HG02798 (cell line): Measurements from ENCODE around the gene RCOR2.
"Not testable (repeated sequence)": the region's sequence is repeated elsewhere in the genome, so short reads cannot be mapped to it uniquely, and the experiment has no call there.

Experiments used
- ATAC-seq: cut with Tn5 transposase; IDR thresholded peaks from one replicate; pipeline ENCODE4 v1.9.1; 2021; ENCODE audit warnings: mild to moderate bottlenecking; ENCODE audit not compliant: unreplicated experiment, poor library complexity

The RCOR2 gene

DNA sequence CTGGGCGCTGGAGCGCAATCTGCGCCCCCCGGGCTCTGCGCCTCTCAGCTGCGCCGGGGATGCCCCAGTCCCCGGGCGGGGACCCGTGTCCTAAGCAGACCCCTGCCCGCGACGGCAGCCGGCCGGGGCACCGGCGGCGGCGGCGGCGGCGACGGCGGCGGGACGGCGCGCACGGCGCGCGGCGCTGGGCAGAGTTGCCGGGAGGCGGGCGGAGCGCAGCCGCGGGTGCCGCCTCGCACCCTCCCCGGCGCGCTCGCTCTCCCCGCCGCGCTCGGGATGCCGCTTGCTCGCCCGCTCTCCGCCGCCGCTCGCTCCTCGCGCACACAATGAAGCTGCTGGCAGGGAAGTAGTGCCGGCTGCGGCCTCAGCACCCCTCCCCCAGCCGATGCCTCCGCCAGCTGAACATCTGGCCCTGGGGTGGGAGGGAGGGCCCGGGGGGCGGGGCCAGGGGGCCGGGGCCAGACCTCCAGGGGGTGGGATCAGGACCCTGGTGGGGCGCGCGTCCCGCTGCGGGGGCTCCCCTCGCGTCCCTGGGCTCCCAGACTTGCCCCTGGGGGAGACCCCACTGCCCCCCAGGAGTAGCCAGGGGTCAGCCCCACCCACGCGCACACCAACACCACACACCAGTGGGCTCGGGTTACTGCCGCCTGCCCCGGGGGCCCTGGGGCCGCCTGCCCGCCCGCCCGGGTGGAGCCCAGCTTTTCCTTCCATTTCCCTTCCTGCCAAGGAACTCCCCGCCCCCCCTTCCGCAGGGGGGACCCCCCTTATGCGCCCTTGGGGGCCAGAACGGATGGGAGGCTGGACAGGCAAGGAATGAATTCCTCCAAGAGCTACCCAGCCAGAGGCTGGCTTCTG, at the start of gene RCOR2:
RCOR2 (minus strand) TSS at position 328 of the 855 bp plus-strand sequence. CDS start 708 bp downstream, outside the sequence.
- peak; percentile 52 for ATAC-seq

DNA sequence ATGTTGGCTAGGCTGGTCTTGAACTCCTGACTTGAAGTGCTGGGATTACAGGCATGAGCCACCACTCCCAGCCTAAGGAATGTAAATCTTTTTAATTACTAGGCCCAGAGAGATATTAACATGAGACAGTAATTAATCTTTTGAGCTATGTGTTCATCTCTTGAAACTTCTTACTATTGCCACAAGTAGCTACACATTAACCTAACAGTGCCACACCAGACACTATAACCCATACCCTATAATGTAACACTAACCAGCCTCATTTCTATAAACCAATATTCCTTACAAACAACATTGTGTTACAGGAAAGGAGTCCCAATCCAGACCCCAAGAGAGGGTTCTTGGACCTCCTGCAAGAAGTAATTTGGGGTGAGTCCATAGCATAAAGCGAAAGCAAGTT, 49.5 kb upstream of the RCOR2 start:
- no peak for ATAC-seq

GRCh38 chr11:63963895-63964294, 46.9 kb upstream of the RCOR2 start:
- ATAC-seq, result not testable (repeated sequence)

- no peak for ATAC-seq
These were observed 44.8 kb upstream of the RCOR2 start for GRCh38 chr11:63961608-63962412.

GRCh38 chr11:63958008-63958407, 41.0 kb upstream of the RCOR2 start:
- ATAC-seq, result no peak

DNA sequence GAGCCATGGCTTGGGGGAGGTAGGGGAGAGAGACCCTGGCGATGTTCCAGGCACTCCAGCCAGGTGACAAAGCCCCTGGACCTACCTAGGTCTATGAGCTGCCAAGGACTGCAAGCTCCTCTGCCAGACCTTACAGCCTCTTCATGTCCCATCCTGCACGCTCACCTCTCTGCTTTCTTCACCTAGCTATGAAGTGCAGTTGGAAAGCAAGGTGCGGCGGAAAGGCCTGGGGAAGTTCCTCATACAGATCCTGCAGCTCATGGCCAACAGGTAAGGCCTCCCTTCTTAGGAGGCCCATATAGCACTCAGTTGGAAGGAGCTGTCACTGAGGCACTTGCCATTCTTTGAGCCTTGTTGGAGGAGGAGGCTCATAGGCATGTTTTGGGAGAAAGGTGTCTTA, 35.6 kb upstream of the RCOR2 start:
- ATAC-seq, result no peak

DNA sequence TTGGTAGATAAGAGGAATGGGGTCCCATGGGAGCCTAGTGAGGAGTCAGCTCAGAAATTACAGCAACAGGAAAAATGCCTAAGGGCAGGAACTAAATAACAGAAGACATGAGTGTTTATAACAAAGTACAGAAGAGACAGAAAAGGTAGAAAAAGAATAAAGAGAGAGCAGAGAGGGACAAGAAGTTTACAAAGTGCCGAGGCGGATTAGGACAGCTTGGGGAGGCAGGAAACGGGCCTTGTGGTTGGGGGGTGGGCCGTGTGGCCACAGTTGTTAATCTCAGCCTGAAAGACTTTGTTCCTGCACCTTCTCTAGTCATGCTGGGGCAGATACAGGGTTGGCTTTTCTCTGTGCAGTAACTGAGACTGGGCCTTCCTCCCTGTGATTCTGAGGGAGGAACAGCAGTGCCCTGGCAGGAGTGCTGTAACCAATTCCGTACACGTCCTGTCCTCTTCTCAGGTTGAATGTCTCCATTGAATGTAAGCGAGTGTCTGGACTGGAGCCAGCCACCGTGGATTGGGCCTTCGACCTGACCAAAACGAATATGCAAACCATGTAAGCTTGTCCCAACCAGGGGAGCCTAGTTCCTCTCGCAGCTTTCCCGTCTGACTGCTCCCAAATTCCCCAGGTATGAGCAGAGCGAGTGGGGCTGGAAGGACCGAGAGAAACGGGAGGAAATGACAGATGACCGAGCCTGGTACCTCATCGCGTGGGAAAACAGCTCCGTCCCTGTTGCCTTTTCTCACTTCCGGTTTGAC, 35.0 kb upstream of the RCOR2 start:
- no peak for ATAC-seq

DNA sequence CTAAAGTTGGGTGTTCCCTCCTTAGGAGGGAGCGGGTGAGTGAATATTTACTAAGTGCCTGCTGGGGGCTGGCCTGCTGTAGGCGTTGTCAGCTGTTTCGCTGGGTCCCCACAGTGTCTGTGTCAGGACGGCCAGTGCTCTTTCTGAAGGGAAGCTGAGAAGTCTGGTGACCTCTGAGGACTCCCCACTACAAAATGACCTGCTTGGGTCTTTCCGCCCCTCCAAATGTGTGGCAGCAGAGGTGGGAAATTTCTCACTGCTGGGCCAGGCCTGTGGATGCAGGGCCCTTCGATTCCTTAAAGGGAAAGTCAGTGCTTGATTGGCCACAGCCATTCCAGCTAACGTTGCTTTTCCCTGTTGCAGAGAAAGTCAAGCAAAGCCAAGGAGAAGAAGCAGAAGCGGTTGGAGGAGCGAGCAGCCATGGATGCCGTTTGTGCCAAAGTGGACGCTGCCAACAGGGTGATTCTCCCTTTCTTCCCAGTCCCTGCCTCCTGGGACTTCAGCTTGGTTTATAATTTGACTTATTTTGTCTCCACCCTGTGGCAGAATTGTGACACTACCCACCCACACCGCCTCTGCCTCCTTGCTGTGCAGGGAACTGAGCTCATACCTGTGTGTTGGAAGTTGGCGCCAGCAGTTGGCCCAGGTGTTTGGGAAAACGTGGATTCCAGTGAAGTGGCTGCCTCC, 28.7 kb upstream of the RCOR2 start:
- ATAC-seq, result peak; percentile 35

- ATAC-seq, result no peak
These were observed 28.0 kb upstream of the RCOR2 start for GRCh38 chr11:63944987-63945386.

GRCh38 chr11:63942803-63943202, 25.8 kb upstream of the RCOR2 start:
- no peak for ATAC-seq

- no peak for ATAC-seq
These were observed 24.9 kb upstream of the RCOR2 start for GRCh38 chr11:63941901-63942300.

DNA sequence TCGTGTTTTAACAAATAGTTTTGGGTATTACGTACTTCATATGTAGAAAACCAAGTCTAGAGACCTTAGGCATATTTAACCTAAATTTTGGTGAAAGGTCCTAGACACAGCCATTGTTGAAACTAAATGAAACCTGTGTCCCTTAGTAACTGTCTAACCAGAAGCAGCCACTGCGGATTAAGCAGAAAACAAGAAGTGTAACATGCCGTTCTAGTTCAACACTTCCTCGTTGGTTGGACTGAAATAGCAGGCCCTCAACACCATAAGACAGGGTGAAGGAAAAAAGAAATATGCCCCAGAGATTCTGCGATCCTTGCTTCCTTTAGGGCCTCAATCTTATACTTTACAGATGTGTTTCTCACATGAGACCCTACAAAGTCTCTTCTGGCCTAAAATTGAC, 23.8 kb upstream of the RCOR2 start:
- no peak for ATAC-seq

DNA sequence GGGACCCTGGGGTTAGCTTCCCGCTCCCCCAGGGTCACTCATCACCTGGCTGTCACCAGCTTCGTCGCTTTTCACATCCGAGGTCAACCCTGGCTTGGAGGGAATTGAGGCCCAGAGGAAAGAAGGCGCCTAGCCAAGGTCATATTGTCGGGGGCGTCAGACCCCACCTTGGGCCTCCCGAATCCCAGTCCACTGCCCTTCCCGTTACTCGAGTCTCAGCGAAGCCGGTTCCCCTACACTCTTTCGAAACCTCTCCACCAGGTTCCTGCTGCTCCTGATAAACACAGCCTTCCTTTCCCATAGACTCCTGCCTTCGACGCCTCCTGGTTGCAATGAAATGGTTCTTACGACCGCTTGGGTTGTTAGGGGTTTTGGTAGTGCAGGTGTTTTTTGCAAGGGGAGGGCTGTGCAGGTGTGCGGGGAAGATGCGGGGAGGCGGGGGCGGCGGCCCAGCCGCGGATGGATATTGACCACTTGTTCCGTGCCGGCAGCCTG, 22.5 kb upstream of the RCOR2 start:
- no peak for ATAC-seq

GRCh38 chr11:63938479-63939396, 21.8 kb upstream of the RCOR2 start, which contains the start of gene NAA40:
Gene NAA40 (plus strand): TSS chr11:63939002. CDS start chr11:63939097, 95 bp downstream.
- ATAC-seq, result peak; percentile 94

DNA sequence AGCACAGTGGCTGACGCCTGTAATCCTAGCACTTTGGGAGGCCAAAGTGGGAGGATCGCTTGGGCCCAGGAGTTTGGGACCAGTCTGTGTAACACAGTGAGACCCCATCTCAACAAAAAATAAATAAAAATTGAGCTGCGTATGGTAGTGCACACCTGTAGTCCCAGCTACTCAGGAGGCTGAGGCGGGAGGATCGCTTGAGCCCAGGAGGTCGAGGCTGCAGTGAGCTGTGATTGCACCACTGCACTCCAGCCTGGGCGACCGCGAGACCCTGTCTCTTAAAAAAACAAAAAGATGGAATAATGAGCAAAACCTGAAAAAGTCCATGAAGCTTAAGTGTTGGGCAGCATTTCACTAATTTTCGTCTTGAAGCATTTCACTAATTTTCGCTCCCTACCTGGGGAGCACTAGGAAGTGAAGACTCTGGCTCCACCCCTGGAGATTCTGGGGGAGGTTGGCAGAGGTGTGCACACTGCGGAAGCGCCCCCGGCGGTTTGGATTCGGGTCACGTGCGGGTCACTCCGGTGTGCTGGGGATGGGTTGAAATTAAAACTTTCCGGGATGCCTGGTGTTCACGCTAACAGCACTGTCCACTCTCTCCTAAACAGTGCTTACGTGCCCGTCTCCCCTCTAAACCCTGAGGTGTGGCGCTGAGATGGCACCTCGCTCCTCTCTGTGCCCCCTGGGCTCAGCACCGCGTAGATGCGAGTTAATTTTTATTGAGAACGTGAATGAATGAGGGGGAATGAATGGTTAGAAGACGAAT, 20.9 kb upstream of the RCOR2 start:
- peak; percentile 11 for ATAC-seq

- no peak for ATAC-seq
These were observed 16.5 kb upstream of the RCOR2 start for GRCh38 chr11:63933459-63933858.

DNA sequence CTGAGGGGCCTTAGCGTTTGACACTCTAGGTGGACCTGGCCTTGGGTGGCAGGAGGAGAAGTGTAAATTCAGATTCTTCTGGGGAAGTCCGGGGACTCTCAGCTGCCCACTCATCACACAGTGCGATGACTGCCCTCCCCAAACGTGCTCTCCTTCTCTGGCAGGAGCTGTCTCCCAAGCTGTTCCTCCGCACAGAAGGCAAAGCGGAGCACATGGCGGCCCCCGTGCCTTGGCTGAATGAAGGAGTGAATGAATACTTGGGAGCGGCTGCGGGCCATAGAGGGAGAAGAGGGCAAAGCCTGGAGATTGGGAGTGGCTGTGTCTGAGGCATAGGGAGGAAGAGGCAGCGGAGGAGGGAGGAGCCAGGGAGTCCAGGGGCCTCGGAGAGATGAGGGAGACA, 14.9 kb upstream of the RCOR2 start:
- no peak for ATAC-seq

DNA sequence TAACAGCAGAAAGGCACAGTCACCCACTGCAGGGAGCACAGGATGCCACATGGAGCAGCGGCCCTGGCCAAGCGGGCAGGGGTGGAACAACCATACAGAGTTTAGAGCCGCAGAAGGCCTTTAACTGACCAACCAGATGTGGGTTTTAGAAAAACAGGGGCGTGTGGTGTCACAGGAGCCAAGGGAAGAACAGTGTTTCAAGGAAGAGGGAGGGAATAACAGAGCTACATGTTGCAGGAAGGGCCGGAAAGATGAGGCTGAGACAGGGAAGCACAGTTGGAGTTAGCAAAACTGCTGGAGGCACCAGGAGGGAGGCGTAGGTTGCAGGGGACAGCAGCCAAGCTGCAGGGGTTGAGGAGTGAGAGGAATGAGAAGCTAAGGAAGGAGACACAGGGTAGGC, 14.1 kb upstream of the RCOR2 start:
- no peak for ATAC-seq
